T-helper 17 cell (primary cell): ENCODE measurements around the gene JPH3. TPM values are rescaled to one million over a fixed set of nuclear protein-coding genes. Genes with fewer than 3 reads are reported as not detected.
"Not testable (repeated sequence)": the region's sequence is repeated elsewhere in the genome, so short reads cannot be mapped to it uniquely, and the experiment has no call there.

ENCODE experiments used
- ATAC-seq: fragments of 150-1000 bp; cut with Tn5 transposase; 2 replicates; pipeline ENCODE4 v1.10.0; 2021; ENCODE audit warnings: mild to moderate bottlenecking, moderate library complexity
- DNase-seq, 3 donors: peaks; one replicate each; pipeline versions ENCODE4 v3.0.0 to v3.0.0-alpha.2; 2020 to 2021
- H3K9me3 ChIP-seq: one replicate; pipeline ENCODE4 v1.7.0; 2013; ENCODE audit warnings: low read length, mild to moderate bottlenecking; ENCODE audit not compliant: control insufficient read depth, poor library complexity, severe bottlenecking
- H3K27ac Mint-ChIP-seq: one replicate; pipeline ENCODE4 v1.8.0; 2022; ENCODE audit warnings: mild to moderate bottlenecking, moderate library complexity, mixed read lengths
- H3K27me3 Mint-ChIP-seq: one replicate; pipeline ENCODE4 v1.8.0; 2022; ENCODE audit warnings: mixed read lengths
- H3K36me3 Mint-ChIP-seq: one replicate; pipeline ENCODE4 v1.8.0; 2022; ENCODE audit warnings: low read depth, mixed read lengths
- H3K4me1 Mint-ChIP-seq: one replicate; pipeline ENCODE4 v1.8.0; 2022; ENCODE audit warnings: mild to moderate bottlenecking, mixed read lengths
- H3K4me3 Mint-ChIP-seq: one replicate; pipeline ENCODE4 v1.8.0; 2022; ENCODE audit warnings: mild to moderate bottlenecking, moderate library complexity, mixed read lengths
- total RNA-seq, 4 donors: library from RNA in 2 of 4; stranded (reverse) in 2 of 4; gene quantifications; one replicate each; pipeline ENCODE4 v1.2.3 and lab custom pipeline; 2022 to 2026

JPH3 gene
- total RNA-seq, 2 donors from 2014 or later = 0.08 TPM; not detected in 1

DNA sequence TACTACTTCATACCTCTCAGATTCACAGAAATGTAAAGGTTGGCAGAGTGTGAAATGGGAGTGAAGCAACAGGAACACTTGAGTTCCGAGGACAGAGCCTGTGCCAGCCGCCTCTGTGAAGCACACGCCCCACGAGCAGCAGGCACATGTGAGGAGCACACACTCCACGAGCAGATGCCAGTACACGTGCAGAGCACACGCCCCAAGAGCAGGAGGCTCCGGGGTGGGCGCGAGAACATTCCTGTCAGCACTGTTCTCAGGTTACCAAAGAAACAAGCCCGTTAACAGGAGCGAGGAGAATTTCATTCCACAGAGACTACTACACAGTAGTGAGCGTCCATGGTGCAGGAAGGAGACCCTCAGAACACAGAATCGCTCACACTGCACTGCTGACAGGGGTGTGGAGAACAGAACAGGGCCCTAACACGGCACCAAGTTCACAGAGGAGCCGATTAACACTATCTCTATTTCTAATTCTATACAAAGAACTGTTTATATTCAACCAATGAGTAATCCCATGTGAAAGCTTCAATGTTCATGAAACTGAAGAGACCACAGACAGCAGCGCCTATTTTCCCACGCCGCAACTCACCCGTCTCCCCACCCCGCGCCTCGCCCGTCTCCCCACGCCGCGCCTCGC lies 123.4 kb downstream of the JPH3 start:
- no peaks in the 10 kb centered on the region for H3K9me3 ChIP-seq
- H3K27me3 Mint-ChIP-seq = no peaks in the 10 kb centered on the region
- H3K4me3 Mint-ChIP-seq = no peak overlapping the region
- H3K36me3 Mint-ChIP-seq = peaks cover 4% of the 10 kb centered on the region
- DNase-seq = no peak
- no peak overlapping the region for H3K27ac Mint-ChIP-seq
- H3K4me1 Mint-ChIP-seq = peaks cover 7% of the 10 kb centered on the region
- ATAC-seq = no peak

DNA sequence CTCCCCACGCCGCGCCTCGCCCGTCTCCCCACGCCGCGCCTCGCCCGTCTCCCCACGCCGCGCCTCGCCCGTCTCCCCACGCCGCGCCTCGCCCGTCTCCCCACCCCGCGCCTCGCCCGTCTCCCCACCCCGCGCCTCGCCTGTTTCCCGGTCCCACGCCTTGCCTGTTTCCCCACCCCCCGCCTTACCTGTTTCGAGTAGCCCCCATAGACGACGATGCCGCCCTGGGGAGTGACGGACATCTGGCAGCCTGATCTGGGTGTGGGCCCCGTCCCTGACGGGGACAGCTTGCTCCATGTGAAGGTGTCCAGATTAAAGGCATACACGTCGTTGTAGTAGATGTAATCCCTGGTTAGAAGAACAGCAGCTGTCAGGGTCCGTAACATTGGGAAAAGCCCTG lies 124.3 kb downstream of the JPH3 start:
- not testable (repeated sequence) for H3K4me3 Mint-ChIP-seq, ATAC-seq, H3K27me3 Mint-ChIP-seq, H3K36me3 Mint-ChIP-seq, DNase-seq, H3K4me1 Mint-ChIP-seq, H3K27ac Mint-ChIP-seq, H3K9me3 ChIP-seq

- Mint-ChIP-seq H3K27ac (no peak overlapping the region), H3K36me3 (peaks cover 4% of the 10 kb centered on the region), H3K4me3 (no peak overlapping the region), H3K27me3 (no peaks in the 10 kb centered on the region), H3K4me1 (peaks cover 6% of the 10 kb centered on the region)
- ATAC-seq (no peak), DNase-seq (no peak)
- H3K9me3 ChIP-seq = no peaks in the 10 kb centered on the region
These were observed 125.0 kb downstream of the JPH3 start for GRCh38 chr16:87727346-87727745.

- peaks cover 4% of the 10 kb centered on the region for H3K36me3 Mint-ChIP-seq
These were observed 125.7 kb downstream of the JPH3 start for GRCh38 chr16:87728026-87728425.

GRCh38 chr16:87729266-87729954 lies 127.1 kb downstream of the JPH3 start:
- Mint-ChIP-seq H3K4me3 (no peak overlapping the region), H3K36me3 (peaks cover 4% of the 10 kb centered on the region), H3K4me1 (peaks cover 9% of the 10 kb centered on the region), H3K27me3 (no peaks in the 10 kb centered on the region), H3K27ac (no peak overlapping the region)
- DNase-seq (no peak), ATAC-seq (peak; percentile 40)
- no peaks in the 10 kb centered on the region for H3K9me3 ChIP-seq

More at GRCh38 chr16:87728026-87728425, 125.7 kb downstream of the JPH3 start:
- H3K4me1 Mint-ChIP-seq = peaks cover 5% of the 10 kb centered on the region
- no peaks in the 10 kb centered on the region for H3K27me3 Mint-ChIP-seq
- ATAC-seq = no peak
- H3K9me3 ChIP-seq = no peaks in the 10 kb centered on the region
- DNase-seq = no peak
- H3K4me3 Mint-ChIP-seq = no peak overlapping the region
- no peak overlapping the region for H3K27ac Mint-ChIP-seq

DNA sequence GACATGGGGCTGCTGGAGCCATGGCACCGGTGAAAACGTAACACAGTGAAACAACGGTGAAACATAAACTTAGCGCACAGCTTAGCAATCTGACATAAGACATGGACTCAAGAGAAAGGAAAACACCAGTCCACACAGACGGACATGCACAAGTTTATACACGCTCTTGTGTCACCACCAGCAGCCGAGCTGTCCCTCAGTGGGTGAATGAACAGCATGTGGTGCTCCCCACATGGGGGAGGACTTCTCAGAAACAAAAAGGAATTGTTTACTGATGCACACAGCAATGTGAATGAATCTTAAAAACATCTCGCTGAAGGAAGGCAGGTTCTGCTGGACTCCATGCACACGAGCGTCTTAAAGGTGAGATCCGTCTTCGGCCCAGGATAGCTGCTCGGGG lies 129.3 kb downstream of the JPH3 start:
- DNase-seq (no peak), ATAC-seq (no peak)
- peaks cover 4% of the 10 kb centered on the region for H3K36me3 Mint-ChIP-seq
- no peaks in the 10 kb centered on the region for H3K9me3 ChIP-seq
- H3K27me3 Mint-ChIP-seq = no peaks in the 10 kb centered on the region
- peaks cover 10% of the 10 kb centered on the region for H3K4me1 Mint-ChIP-seq
- peak overlapping the region; percentile 86 for H3K27ac Mint-ChIP-seq
- no peak overlapping the region for H3K4me3 Mint-ChIP-seq

- H3K27me3 Mint-ChIP-seq = no peaks in the 10 kb centered on the region
- H3K27ac Mint-ChIP-seq = no peak overlapping the region
- H3K4me1 Mint-ChIP-seq = peaks cover 10% of the 10 kb centered on the region
- H3K36me3 Mint-ChIP-seq = peaks cover 2% of the 10 kb centered on the region
- DNase-seq (no peak), ATAC-seq (peak; percentile 57)
- peak overlapping the region; percentile 45 for H3K4me3 Mint-ChIP-seq
- H3K9me3 ChIP-seq = no peaks in the 10 kb centered on the region
These were observed 130.9 kb downstream of the JPH3 start for GRCh38 chr16:87733190-87733589.

GRCh38 chr16:87734644-87735043 lies 132.3 kb downstream of the JPH3 start:
- ATAC-seq (no peak), DNase-seq (no peak)
- H3K27me3 Mint-ChIP-seq = no peaks in the 10 kb centered on the region
- no peak overlapping the region for H3K4me3 Mint-ChIP-seq
- H3K9me3 ChIP-seq = no peaks in the 10 kb centered on the region
- H3K36me3 Mint-ChIP-seq = no peaks in the 10 kb centered on the region
- H3K27ac Mint-ChIP-seq = no peak overlapping the region
- peaks cover 10% of the 10 kb centered on the region for H3K4me1 Mint-ChIP-seq

- Mint-ChIP-seq H3K27me3 (no peaks in the 10 kb centered on the region), H3K27ac (no peak overlapping the region), H3K4me1 (peaks cover 10% of the 10 kb centered on the region), H3K4me3 (no peak overlapping the region), H3K36me3 (no peaks in the 10 kb centered on the region)
- ATAC-seq (no peak), DNase-seq (no peak)
- H3K9me3 ChIP-seq = no peaks in the 10 kb centered on the region
These were observed 133.1 kb downstream of the JPH3 start for GRCh38 chr16:87735270-87736007.

DNA sequence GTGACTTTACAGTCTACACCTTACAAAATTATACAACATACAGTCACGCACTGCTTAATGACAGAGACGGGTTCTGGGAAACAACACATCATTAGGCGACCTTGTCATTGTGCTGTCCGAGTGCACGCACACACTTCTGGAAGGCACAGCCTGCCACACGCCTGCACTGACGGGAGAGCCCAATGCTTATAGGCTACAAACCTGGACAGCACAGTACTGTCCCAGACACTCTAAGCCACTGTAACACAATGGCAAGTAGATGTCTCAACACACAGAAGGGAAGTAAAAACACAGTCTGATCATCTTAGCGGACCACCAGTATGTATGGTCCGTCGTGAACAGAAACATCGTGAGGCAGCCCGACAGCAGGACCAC lies 133.7 kb downstream of the JPH3 start:
- Mint-ChIP-seq H3K27me3 (no peaks in the 10 kb centered on the region), H3K27ac (no peak overlapping the region), H3K4me3 (no peak overlapping the region), H3K36me3 (peaks cover 2% of the 10 kb centered on the region), H3K4me1 (peaks cover 11% of the 10 kb centered on the region)
- no peaks in the 10 kb centered on the region for H3K9me3 ChIP-seq
- ATAC-seq (no peak), DNase-seq (no peak)

GRCh38 chr16:87739801-87740200 lies 137.5 kb downstream of the JPH3 start:
- peaks cover 2% of the 10 kb centered on the region for H3K36me3 Mint-ChIP-seq
- H3K27me3 Mint-ChIP-seq = no peaks in the 10 kb centered on the region
- peaks cover 9% of the 10 kb centered on the region for H3K4me1 Mint-ChIP-seq

GRCh38 chr16:87740441-87740840 lies 138.1 kb downstream of the JPH3 start:
- no peak for DNase-seq
- Mint-ChIP-seq H3K4me3 (no peak overlapping the region), H3K27me3 (no peaks in the 10 kb centered on the region), H3K36me3 (peaks cover 2% of the 10 kb centered on the region), H3K27ac (no peak overlapping the region), H3K4me1 (peaks cover 9% of the 10 kb centered on the region)
- H3K9me3 ChIP-seq = no peaks in the 10 kb centered on the region
- ATAC-seq = no peak

More at GRCh38 chr16:87739801-87740200, 137.5 kb downstream of the JPH3 start:
- no peak for ATAC-seq
- Mint-ChIP-seq H3K27ac (no peak overlapping the region), H3K4me3 (no peak overlapping the region)
- DNase-seq = no peak
- no peaks in the 10 kb centered on the region for H3K9me3 ChIP-seq

- no peak for ATAC-seq
- no peak for DNase-seq
- peaks cover 9% of the 10 kb centered on the region for H3K4me1 Mint-ChIP-seq
- no peak overlapping the region for H3K4me3 Mint-ChIP-seq
- H3K27me3 Mint-ChIP-seq = no peaks in the 10 kb centered on the region
- H3K9me3 ChIP-seq = no peaks in the 10 kb centered on the region
- H3K36me3 Mint-ChIP-seq = peaks cover 3% of the 10 kb centered on the region
- no peak overlapping the region for H3K27ac Mint-ChIP-seq
These were observed 138.7 kb downstream of the JPH3 start for GRCh38 chr16:87740909-87741424.
